GM19463 (cell line): ENCODE data around the gene MZF1.
"Not testable (repeated sequence)": the region's sequence is repeated elsewhere in the genome, so short reads cannot be mapped to it uniquely, and the experiment has no call there.

Source experiments
- ATAC-seq: cut with Tn5 transposase; IDR thresholded peaks from one replicate; pipeline ENCODE4 v1.9.1; 2021; ENCODE audit warnings: mild to moderate bottlenecking, moderate library complexity; ENCODE audit not compliant: unreplicated experiment

Gene MZF1

GRCh38 chr19:58543826-58544590, 29.1 kb downstream of the MZF1 start, which contains the start of gene TRIM28:
TRIM28 (plus strand) TSS chr19:58544064; CDS start chr19:58544758, 694 bp downstream.
- ATAC-seq = peak; percentile 80

DNA sequence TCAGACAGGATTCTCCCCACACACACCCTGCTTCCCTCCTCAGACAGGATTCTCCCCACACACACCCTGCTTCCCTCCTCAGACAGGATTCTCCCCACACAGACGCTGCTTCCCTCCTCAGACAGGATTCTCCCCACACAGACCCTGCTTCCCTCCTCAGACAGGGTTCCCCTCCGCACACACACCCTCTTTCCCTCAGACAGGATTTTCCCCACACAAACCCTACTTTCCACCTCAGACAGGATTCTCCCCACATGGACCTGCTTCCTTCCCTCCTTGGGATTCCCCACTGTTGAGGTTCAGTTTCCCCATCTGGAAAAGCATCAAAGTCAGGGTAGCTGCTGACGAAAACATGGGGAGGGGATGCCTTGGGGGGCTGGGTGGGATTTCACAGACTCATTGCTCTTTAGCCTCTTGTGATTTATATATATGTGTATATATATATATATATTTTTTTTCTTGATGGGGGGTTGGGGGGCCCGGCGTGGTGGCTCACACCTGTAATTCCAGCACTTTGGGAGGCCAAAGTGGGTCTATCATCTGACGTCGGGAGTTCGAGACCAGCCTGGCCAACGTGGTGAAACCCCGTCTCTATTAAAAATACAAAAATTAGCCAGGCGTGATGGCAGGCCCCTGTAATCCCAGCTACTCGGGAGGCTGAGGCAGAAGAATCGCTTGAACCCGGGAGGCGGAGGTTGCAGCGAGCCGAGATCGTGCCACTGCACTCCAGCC, 30.3 kb downstream of the MZF1 start:
- ATAC-seq = not testable (repeated sequence)

DNA sequence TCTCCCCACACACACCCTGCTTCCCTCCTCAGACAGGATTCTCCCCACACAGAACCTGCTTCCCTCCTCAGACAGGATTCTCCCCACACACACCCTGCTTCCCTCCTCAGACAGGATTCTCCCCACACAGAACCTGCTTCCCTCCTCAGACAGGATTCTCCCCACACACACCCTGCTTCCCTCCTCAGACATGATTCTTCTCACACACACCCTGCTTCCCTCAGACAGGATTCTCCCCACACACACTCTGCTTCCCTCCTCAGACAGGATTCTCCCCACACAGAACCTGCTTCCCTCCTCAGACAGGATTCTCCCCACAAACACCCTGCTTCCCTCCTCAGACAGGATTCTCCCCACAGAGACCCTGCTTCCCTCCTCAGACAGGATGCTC, 34.0 kb downstream of the MZF1 start:
- ATAC-seq = not testable (repeated sequence)

DNA sequence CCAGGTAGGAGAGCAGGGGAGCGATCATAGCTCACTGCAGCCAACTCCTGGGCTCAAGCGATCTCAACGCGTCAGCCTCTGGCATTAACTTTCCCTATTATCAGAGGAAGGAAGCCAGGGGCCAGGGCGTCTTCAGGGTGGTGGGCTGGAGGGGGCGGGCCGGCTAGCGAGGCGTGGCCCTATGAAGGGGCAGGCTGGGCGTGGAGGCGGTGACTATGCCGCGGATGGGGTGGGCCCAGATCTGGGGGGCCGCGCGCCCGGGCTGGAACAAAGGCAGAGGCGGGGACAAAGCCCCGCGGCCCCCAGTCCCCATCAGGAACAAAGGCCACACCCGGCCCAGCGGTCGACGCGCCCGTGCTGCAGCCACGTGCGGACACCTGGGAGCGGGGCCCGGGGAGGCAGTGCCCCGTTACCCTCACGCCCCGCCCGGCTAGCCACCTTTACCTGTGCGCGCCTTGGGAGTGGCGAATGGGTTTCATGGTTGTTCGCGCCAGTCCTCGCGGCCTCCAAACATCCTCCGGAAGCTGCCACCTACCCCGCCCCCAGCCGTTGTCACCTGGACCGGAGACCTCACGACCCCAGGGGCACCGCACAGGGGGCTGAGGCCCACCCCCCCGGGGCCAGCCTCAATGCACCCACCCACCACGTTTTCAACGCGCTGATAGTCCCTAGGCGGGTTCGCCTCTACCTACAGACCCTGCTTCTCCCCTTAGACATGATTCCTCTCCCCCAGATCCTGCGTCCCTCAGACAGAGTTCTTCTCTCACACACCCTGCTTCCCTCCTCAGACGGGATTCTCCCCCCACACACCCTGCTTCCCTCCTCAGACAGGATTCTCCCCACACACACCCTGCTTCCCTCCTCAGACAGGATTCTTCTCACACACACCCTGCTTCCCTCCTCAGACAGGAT, 34.6 kb downstream of the MZF1 start:
- no peak for ATAC-seq

GRCh38 chr19:58536852-58537798, 36.0 kb downstream of the MZF1 start:
- ATAC-seq = no peak

GRCh38 chr19:58535857-58536256, 37.3 kb downstream of the MZF1 start:
- ATAC-seq = no peak

GRCh38 chr19:58531034-58531840, 41.9 kb downstream of the MZF1 start:
- ATAC-seq = no peak

GRCh38 chr19:58529405-58529804, 43.7 kb downstream of the MZF1 start:
- no peak for ATAC-seq

DNA sequence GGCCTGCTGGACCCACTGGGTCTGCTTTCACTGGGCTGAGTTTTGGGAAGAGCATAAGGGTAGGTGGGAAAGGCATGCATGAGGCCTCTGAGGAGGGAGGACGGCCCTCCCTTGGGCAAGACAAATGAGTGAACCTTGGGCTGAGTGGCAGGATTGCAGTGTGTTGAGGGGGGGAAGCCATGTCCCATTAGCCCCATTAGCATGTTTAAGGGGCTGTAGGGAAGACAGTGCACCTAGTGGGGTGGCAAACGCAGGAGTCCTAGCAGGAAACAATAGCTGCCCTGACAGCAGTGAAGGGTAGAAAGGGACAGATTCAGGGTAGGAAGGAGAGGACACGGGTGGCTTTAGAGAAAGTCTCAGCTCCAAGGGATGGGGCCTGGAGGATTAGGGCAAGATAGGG, 50.4 kb downstream of the MZF1 start:
- ATAC-seq = no peak

GRCh38 chr19:58521651-58522050, 51.5 kb downstream of the MZF1 start:
- no peak for ATAC-seq

- no peak for ATAC-seq
These were observed 52.9 kb downstream of the MZF1 start for GRCh38 chr19:58520257-58520599.

- peak; percentile 71 for ATAC-seq
These were observed 53.5 kb downstream of the MZF1 start, which contains the start of gene ZBTB45 for GRCh38 chr19:58519355-58520256. ZBTB45 (minus strand) TSS chr19:58519810; CDS start chr19:58517673, 2,137 bp downstream.

DNA sequence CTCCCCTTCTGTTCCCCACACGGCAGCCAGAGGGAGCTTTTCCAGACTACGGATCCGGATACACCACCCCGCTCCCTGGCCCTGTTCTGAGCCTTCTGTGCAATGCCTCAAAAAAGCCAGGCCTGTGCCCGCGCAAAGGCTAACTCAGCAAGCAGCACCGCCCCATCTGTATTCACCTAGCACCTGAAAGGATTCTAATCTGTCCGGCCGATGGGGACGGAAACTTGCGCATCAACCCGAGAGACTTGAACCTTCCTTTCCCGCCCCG, 54.1 kb downstream of the MZF1 start:
- no peak for ATAC-seq

DNA sequence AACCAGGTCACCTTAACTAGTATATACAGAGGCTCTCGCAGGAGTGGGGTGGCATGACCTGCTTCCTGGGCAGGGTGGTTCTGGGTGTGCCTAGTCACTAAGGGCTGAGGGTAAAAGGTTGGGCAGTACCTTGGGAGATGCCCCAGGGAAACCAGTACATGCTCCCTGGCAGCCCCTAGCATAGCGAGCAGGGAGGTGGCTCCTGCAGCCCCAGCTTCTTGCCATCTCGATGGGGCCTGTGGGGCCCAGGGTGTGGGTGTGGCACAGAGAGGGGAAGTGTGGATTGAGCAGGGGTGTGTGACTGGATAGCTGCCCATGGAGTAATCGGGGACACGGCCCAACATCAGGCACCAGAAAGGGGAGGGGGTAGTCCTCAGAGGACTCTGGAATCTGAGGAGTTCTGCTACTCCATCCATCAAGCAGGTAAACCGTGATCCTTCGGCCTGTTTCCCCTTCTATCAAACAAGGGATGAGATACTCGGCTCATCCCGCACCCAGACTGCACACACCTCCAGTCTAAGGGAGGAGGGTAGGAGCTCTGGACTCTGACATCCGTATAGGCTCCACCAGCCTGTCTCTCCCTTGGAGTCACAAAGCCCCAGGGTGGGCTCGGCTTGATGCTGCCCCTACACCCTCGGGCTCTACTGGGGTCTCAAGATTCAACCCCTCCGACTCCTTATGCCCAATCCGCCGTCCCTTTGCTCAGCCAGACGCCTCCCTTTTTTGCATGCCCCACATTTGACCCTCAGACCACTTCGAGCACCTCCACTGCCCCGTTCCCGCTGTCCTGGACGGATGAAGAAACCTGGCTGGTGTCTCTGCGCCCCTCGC, 54.7 kb downstream of the MZF1 start:
- ATAC-seq = no peak

GRCh38 chr19:58516964-58517833, 55.9 kb downstream of the MZF1 start:
- no peak for ATAC-seq

DNA sequence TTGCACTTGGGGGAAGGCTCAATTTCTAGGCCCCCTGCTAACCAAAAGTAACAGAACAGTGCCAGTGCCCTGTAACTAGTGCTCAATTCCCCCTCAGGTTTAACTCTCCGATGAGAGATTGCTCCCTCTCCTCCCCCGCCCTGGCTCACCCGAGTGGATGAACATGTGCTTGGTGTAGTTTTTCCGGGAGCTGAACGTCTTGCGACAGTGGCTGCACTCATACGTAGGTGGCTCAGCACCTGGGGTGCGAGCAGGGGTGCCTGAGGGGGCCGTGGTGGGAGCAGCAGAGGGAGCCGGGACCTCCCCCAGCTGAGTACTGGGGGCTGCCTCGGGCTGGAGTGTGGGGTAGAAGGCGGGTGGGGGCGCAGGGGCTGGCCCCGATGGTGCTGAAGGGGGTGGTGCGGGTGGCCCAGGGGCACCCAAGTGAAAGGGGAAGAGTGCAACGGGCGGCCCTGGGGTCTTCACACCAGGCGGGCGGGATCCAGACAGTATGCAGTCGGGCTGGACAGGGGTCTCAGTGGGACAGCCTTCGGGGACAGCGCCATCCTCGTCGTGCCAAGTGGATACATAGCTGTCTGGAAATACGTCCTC, 56.8 kb downstream of the MZF1 start:
- no peak for ATAC-seq
